GM12875 (cell line): ENCODE measurements around the gene EPB41L5.
A peak's percentile ranks its signal among the peaks of the same experiment; 100 is the strongest.

Experiments
- H3K4me3 ChIP-seq: one replicate; pipeline ENCODE4 v1.5.1; 2011; ENCODE audit warnings: low read depth, low read length, control low read depth
- TF ChIP-seq, protein P1 (sequence below): IDR thresholded peaks from 2 replicates; pipeline ENCODE4 v1.5.1; 2011; ENCODE audit warnings: low read depth, mild to moderate bottlenecking, control low read depth, inconsistent platforms, low read length, moderate library complexity, borderline replicate concordance; ENCODE audit not compliant: insufficient read depth

The EPB41L5 gene

DNA sequence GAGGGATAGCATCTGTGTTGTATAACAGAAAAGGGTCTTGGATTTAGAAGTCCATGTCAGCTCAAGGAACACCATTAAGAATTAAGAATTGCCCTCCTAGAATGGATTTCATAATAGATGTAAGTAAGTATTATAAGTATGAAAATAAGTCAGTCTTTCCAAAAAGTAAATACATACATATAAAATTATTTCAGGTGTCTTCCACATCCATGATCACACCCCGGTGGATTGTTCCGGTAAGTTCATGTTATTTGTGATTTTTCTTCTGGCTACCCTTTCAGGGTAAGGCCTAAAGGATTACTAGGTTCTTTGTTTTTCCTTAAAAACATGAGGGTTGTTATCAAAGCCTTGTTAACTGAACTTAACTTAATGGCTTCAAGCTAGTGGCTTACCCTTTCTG is 154.4 kb downstream of the EPB41L5 start:
- H3K4me3 ChIP-seq: no peak overlapping the region
- TF ChIP-seq, protein P1, sequence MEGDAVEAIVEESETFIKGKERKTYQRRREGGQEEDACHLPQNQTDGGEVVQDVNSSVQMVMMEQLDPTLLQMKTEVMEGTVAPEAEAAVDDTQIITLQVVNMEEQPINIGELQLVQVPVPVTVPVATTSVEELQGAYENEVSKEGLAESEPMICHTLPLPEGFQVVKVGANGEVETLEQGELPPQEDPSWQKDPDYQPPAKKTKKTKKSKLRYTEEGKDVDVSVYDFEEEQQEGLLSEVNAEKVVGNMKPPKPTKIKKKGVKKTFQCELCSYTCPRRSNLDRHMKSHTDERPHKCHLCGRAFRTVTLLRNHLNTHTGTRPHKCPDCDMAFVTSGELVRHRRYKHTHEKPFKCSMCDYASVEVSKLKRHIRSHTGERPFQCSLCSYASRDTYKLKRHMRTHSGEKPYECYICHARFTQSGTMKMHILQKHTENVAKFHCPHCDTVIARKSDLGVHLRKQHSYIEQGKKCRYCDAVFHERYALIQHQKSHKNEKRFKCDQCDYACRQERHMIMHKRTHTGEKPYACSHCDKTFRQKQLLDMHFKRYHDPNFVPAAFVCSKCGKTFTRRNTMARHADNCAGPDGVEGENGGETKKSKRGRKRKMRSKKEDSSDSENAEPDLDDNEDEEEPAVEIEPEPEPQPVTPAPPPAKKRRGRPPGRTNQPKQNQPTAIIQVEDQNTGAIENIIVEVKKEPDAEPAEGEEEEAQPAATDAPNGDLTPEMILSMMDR: no peak

DNA sequence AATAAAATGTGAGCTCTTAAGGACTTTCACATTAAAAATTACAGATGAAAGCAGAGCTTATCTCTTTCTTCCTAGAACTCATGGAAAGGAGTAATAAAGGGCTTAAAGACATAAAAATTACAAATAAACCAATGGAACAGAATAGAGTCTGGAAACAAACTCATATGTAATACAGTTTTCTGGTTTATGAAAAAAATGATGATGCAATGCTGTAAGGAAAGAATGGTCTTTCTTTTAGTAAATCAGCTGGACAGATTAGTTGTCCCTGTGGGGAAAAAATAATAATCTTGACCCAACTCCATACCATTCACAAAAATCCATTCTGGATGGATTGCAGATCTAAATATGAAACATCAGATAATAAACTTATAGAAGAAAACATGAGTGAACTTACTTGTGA is 156.1 kb downstream of the EPB41L5 start:
- TF ChIP-seq, protein P1: no peak
- no peak overlapping the region for H3K4me3 ChIP-seq

DNA sequence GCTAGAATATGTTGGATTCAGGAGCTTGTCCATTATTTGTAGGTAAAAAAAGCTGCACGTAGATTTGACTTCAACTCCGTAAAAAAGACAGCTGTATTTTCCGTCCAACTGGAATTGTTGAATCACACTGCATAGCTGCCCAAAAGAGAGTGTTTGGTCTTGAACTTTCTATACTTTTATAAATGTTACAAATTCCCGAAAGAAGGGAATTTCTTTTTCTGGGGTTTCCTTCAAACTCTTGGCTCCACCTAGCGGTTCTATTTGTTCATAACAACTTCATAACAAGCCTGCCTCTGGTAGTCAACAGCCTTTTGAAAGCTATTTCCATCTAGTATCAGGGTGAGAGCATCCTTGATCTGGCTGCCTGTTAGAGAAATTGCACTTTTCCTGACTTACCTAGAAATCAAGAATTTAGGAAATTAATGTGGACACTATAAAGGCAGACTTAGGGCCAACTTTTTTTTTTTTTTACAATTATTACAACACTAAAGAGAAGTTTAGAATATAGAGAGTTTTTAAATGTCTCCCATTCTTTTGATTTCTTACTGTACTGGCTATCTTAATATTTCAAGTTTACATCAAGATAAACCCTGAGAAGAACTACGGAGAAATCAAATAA is 162.2 kb downstream of the EPB41L5 start:
- TF ChIP-seq, protein P1: peak; percentile 52; the same call in 1 of the 2 replicates
- no peak overlapping the region for H3K4me3 ChIP-seq

DNA sequence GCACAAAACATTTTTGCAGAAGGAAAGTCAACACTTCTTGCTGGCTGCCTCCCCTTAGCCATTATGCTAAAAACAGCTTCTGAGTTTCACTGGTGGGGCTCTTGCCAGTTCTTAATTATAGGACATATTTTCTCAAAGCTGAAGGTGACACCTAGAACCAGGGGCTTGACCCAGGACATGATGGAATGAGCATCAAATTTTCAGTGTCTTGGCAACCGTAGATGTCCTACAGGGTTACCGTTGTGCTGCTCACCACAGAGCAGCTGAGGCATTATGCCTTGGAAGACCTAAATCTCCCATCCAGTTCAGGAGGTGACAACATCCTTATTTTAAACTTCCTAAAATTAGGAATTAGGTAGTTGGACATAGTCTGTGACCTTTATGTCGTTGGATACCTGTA is 163.6 kb downstream of the EPB41L5 start:
- H3K4me3 ChIP-seq: no peak overlapping the region

DNA sequence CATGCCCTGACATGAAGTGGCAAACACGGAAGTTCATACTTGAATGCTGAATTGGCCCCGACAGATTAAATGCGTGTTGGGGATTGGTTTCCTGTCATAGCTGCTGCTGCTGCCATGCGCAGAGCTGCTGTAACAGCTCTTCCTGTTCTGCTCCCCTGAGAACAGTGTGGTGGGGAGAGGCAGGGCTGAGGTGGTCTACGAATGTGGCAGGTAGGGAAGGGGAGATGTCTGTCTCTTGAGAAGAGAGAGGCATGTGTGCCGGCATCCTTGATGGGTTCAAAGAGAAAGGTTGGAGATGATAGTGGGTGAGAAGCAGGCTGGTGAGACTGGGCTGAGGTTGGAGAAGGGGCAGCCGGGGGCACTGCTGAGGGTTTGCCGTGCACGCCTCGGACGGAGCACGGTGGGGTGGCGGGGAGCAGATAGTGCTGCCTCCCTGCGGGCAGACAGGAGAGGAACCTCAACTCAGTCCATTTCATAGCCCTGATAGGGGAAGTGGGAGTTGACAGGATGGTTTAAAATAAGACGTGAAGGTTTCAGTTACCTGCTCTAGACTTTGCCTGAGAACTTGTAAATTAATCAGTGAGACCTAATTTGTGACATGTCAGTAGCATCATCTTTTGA is 164.2 kb downstream of the EPB41L5 start:
- H3K4me3 ChIP-seq: peak overlapping the region; percentile 44
- TF ChIP-seq, protein P1: peak; percentile 77; the same call in 1 of the 2 replicates

More for the DNA sequence above, 163.6 kb downstream of the EPB41L5 start:
- TF ChIP-seq, protein P1: no peak

DNA sequence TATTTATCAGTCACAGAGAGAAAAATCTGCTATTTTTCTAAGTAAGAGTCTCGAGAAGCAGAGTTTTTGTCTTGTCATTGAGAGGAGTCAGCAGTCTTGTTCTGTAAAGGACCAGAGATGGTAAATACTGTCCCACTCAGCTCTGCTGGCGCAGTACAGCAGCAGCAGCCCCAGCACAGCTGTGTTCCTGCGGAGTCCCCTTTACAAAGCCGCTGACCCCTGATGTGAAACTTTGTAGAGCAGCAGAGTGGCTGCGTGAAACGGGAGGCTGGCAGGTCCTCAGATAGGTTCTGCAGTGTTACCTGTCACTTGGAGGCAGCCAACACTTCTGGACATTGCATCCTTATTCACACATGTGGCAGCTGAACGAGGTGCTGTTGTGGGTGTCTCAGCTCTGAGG is 165.1 kb downstream of the EPB41L5 start:
- peak overlapping the region; percentile 6 for H3K4me3 ChIP-seq
- TF ChIP-seq, protein P1: no peak

DNA sequence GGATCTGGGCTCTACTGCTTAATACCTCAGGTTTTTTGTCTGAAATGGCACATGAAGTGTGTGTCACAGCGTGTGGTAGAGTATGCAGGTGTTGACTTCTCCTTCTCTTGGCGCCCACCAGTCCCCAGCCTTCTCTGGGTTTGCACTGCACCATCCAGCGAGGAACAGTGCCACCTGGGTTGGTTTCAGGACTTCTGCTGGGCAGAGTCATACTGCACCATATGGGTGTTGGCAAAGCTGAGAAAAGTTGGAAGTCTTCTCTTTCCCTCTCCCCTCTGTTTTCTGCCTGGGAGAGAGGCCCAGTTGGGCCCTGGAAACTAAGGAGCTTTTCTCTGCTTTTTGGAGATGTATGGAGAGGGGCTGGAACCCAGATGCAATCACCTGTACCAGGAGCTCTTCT is 166.5 kb downstream of the EPB41L5 start:
- TF ChIP-seq, protein P1: no peak

More for the DNA sequence above, 166.5 kb downstream of the EPB41L5 start:
- no peak overlapping the region for H3K4me3 ChIP-seq
